K562 (cell line): Measurements from ENCODE around the gene CHMP1A. TPM values are rescaled to one million over a fixed set of nuclear protein-coding genes. Genes with fewer than 3 reads are reported as not detected.
A peak's percentile ranks its signal among the peaks of the same experiment; 100 is the strongest.

Experiments used
- ATAC-seq: fragments of 200-7000 bp; cut with Tn5 transposase; 3 replicates; pipeline ENCODE4 v1.9.1; 2020; ENCODE audit warnings: moderate library complexity
- BruUV-seq: library from RNA; stranded (reverse); fragments of 400-500 nt; replicated peaks from 2 replicates; lab custom pipeline; 2021; lab: Mats Ljungman, UMichigan
- CTCF ChIA-PET: fragments of 300-600 bp; formaldehyde crosslinking; extraction: SDS; loops from one replicate; lab custom pipeline; 2021; ENCODE audit warnings: low intra/inter-chr PET ratio; lab: Yijun Ruan, JAX
- POLR2A ChIA-PET: fragments of 300-600, 350-650 bp; sonication (Branson Sonifier 250); formaldehyde crosslinking; extraction: SDS; loops from one replicate; lab custom pipeline; 2021; ENCODE audit warnings: antibody characterized with exemption, inconsistent platforms; lab: Yijun Ruan, JAX
- DNase-seq, 4 experiments: peaks; one replicate each; pipeline versions ENCODE4 v3.0.0 to v3.0.0-alpha.2; 2011 to 2018; ENCODE audit warnings: low spot score in 3 of 4, mixed read lengths in 3 of 4; ENCODE audit errors: extremely low read depth in 1 of 4
- FAIRE-seq: peaks from 2 replicates; lab custom pipeline; 2011; peaks lifted over from hg19 to GRCh38; lab: Jason Lieb, UNC
- H2AFZ ChIP-seq: 2 replicates; pipeline ENCODE4 v1.6.0; 2011; ENCODE audit warnings: low read depth, low read length, control low read depth, inconsistent platforms
- H3K27ac ChIP-seq: fragments of 200-600 bp; 3 replicates; pipeline ENCODE4 v1.8.0; 2011; ENCODE audit warnings: low read depth, mild to moderate bottlenecking, control low read depth, inconsistent platforms, low read length, moderate library complexity, mixed read lengths; ENCODE audit errors: extremely low read depth
- H3K27me3 ChIP-seq, 2 experiments: fragments of 300-600 bp in 1 of 2; 2 replicates in 1 of 2; 3 replicates in 1 of 2; pipeline versions ENCODE4 v1.6.0 to v1.8.0; 2011; ENCODE audit warnings: inconsistent platforms in 2 of 2, low read length in 2 of 2, mild to moderate bottlenecking in 1 of 2, mixed read lengths in 1 of 2, moderate library complexity in 1 of 2; ENCODE audit not compliant: control insufficient read depth in 2 of 2, insufficient read depth in 2 of 2
- H3K36me3 ChIP-seq: fragments of 300-600 bp; 3 replicates; pipeline ENCODE4 v1.8.0; 2011; ENCODE audit warnings: mild to moderate bottlenecking, low read length, inconsistent platforms; ENCODE audit not compliant: control insufficient read depth, insufficient read depth
- H3K4me1 ChIP-seq, 2 experiments: fragments of 200-600 bp in 1 of 2; replicated peaks in 1 of 2; 2 replicates in 1 of 2; 3 replicates in 1 of 2; pipeline versions ENCODE4 v1.5.1 to v1.8.0; 2011; ENCODE audit warnings: inconsistent platforms in 2 of 2, low read length in 2 of 2, mild to moderate bottlenecking in 1 of 2, mixed read lengths in 1 of 2, moderate library complexity in 1 of 2; ENCODE audit not compliant: control insufficient read depth in 2 of 2, insufficient read depth in 2 of 2
- H3K4me2 ChIP-seq: 2 replicates; pipeline ENCODE4 v1.6.1; 2011; ENCODE audit warnings: low read length, control low read depth, inconsistent platforms, mixed read lengths; ENCODE audit not compliant: insufficient read depth
- H3K4me3 ChIP-seq: fragments of 200-600 bp; sonication (generic), shearing (Covaris generic); 2 replicates; pipeline ENCODE4 v1.5.1; 2016; ENCODE audit warnings: control low read depth, inconsistent platforms
- H3K79me2 ChIP-seq: fragments of 200-600 bp; 3 replicates; pipeline ENCODE4 v1.8.0; 2011; ENCODE audit warnings: low read length, inconsistent platforms; ENCODE audit not compliant: control insufficient read depth, insufficient read depth
- H3K9ac ChIP-seq, 2 experiments: 2 replicates each; pipeline versions ENCODE4 v1.6.0 to v1.6.1; 2011; ENCODE audit warnings: low read depth in 2 of 2, low read length in 2 of 2, control low read depth in 1 of 2, inconsistent platforms in 1 of 2, mild to moderate bottlenecking in 1 of 2, mixed read lengths in 1 of 2; ENCODE audit not compliant: insufficient read depth in 1 of 2
- H3K9me1 ChIP-seq: one replicate; pipeline ENCODE4 v1.6.0; 2011; ENCODE audit warnings: inconsistent platforms, mild to moderate bottlenecking, low read length, moderate library complexity; ENCODE audit not compliant: control insufficient read depth, insufficient read depth
- H3K9me3 ChIP-seq: replicated peaks from 2 replicates; pipeline ENCODE4 v1.5.1; 2011; ENCODE audit warnings: low read depth, low read length, inconsistent platforms; ENCODE audit not compliant: control insufficient read depth, insufficient read depth
- H4K20me1 ChIP-seq: replicated peaks from 2 replicates; pipeline ENCODE4 v1.6.1; 2011; ENCODE audit warnings: low read length, inconsistent platforms, mixed read lengths; ENCODE audit not compliant: control insufficient read depth, insufficient read depth
- ARID1B ChIP-seq: fragments of 450-650 bp; IDR thresholded peaks from 2 replicates; pipeline ENCODE4 v1.6.1; 2016; ENCODE audit warnings: antibody characterized with exemption, mild to moderate bottlenecking, inconsistent platforms
- CBFA2T3 ChIP-seq: fragments of 450-650 bp; IDR thresholded peaks from 2 replicates; pipeline ENCODE4 v1.6.1; 2017
- CBX2 ChIP-seq: fragments of 200-600 bp; sonication (generic); IDR thresholded peaks from one replicate; pipeline ENCODE4 v1.6.1; 2012; ENCODE audit warnings: mild to moderate bottlenecking, low read length, inconsistent platforms; ENCODE audit not compliant: insufficient read depth, poor library complexity, severe bottlenecking
- ELF2 ChIP-seq: fragments of 250-450 bp; sonication (Bioruptor Pico); IDR thresholded peaks from 2 replicates; pipeline ENCODE4 v1.5.0; 2021; ENCODE audit warnings: mild to moderate bottlenecking
- FOXA3 ChIP-seq, 2 experiments: fragments of 450-650 bp in 1 of 2; sonication (generic) in 1 of 2; formaldehyde crosslinking; IDR thresholded peaks in 1 of 2; conservative IDR thresholded peaks in 1 of 2; 2 replicates each; pipeline versions ENCODE4 v1.4.0 to v1.8.0; 2020 to 2022; ENCODE audit warnings: mild to moderate bottlenecking in 2 of 2, missing genetic modification reagents in 1 of 2
- GATA2 ChIP-seq: sonication (generic); formaldehyde crosslinking; IDR thresholded peaks from 2 replicates; pipeline ENCODE4 v1.4.0; 2020; ENCODE audit warnings: mild to moderate bottlenecking, missing genetic modification reagents
- HDAC2 ChIP-seq: fragments of 450-650 bp; IDR thresholded peaks from 2 replicates; pipeline ENCODE4 v1.6.1; 2016; ENCODE audit warnings: mild to moderate bottlenecking
- LEF1 ChIP-seq: fragments of 450-650 bp; IDR thresholded peaks from 2 replicates; pipeline ENCODE4 v1.6.1; 2016; ENCODE audit warnings: mild to moderate bottlenecking
- MCM7 ChIP-seq, 2 experiments: fragments of 450-650 bp; IDR thresholded peaks; 2 replicates each; pipeline ENCODE4 v1.6.1; 2016 to 2018
- NR2C1 ChIP-seq, 2 experiments: fragments of 450-650 bp; IDR thresholded peaks; 2 replicates each; pipeline ENCODE4 v1.6.1; 2017; ENCODE audit warnings: mild to moderate bottlenecking in 2 of 2, antibody characterized with exemption in 1 of 2, inconsistent platforms in 1 of 2, missing compliant biosample characterization in 1 of 2, missing genetic modification characterization in 1 of 2
- PTTG1 ChIP-seq: fragments of 450-650 bp; IDR thresholded peaks from 2 replicates; pipeline ENCODE4 v1.6.1; 2016; ENCODE audit warnings: low read depth, mild to moderate bottlenecking, missing genetic modification characterization, missing compliant biosample characterization
- RBFOX2 ChIP-seq: fragments of 200-400 bp; formaldehyde crosslinking; IDR thresholded peaks from 2 replicates; pipeline ENCODE4 v1.6.1; 2017; ENCODE audit warnings: low read depth, mild to moderate bottlenecking, low read length, moderate library complexity
- TAL1 ChIP-seq: fragments of 450-650 bp; IDR thresholded peaks from 2 replicates; pipeline ENCODE4 v1.6.1; 2016; ENCODE audit warnings: mild to moderate bottlenecking
- TARDBP ChIP-seq: fragments of 450-650 bp; IDR thresholded peaks from 2 replicates; pipeline ENCODE4 v1.6.1; 2016
- TCF3 ChIP-seq: sonication (generic); formaldehyde crosslinking; IDR thresholded peaks from 2 replicates; pipeline ENCODE4 v1.4.0; 2020; ENCODE audit warnings: mild to moderate bottlenecking, missing genetic modification reagents
- TEAD1 ChIP-seq, 2 experiments: fragments of 450-650 bp in 1 of 2; sonication (generic) in 1 of 2; formaldehyde crosslinking; IDR thresholded peaks; 2 replicates each; pipeline versions ENCODE4 v1.4.0 to v1.8.0; 2020 to 2022; ENCODE audit warnings: mild to moderate bottlenecking in 2 of 2, missing genetic modification reagents in 1 of 2
- THRB ChIP-seq: fragments of 450-650 bp; formaldehyde crosslinking; conservative IDR thresholded peaks from 2 replicates; pipeline ENCODE4 v1.4.0; 2022; ENCODE audit warnings: mild to moderate bottlenecking, missing genetic modification characterization
- TOE1 ChIP-seq, 2 experiments: fragments of 450-650 bp in 1 of 2; sonication (generic) in 1 of 2; formaldehyde crosslinking in 1 of 2; IDR thresholded peaks; 2 replicates each; pipeline versions ENCODE4 v1.7.1 to v1.8.0; 2016 to 2022; ENCODE audit warnings: borderline replicate concordance in 2 of 2, mild to moderate bottlenecking in 2 of 2, antibody characterized with exemption in 1 of 2, inconsistent platforms in 1 of 2, low read depth in 1 of 2, missing genetic modification reagents in 1 of 2, moderate library complexity in 1 of 2
- YY1 ChIP-seq, 3 experiments: IDR thresholded peaks; 2 replicates each; pipeline ENCODE4 v1.6.1; 2011; ENCODE audit warnings: low read length in 2 of 3, mild to moderate bottlenecking in 2 of 3, moderate library complexity in 2 of 3, borderline replicate concordance in 1 of 3, control low read depth in 1 of 3, low read depth in 1 of 3; ENCODE audit not compliant: insufficient read depth in 3 of 3, insufficient replicate concordance in 2 of 3, control insufficient read depth in 1 of 3, insufficient read length in 1 of 3; ENCODE audit errors: extremely low read depth in 1 of 3
- ZFX ChIP-seq: sonication (generic); formaldehyde crosslinking; IDR thresholded peaks from 2 replicates; pipeline ENCODE4 v1.8.0; 2022; ENCODE audit warnings: mild to moderate bottlenecking, missing genetic modification reagents, moderate library complexity
- ZNF24 ChIP-seq: fragments of 450-650 bp; IDR thresholded peaks from 2 replicates; pipeline ENCODE4 v1.6.1; 2016
- WGBS: fragments of 100-300 bp; shearing (Covaris generic); methylation state at CpG from one replicate; pipeline ENCODE4 v1.1.6; 2016; ENCODE audit warnings: low coverage, mixed read lengths; ENCODE audit not compliant: insufficient coverage; ENCODE audit errors: missing lambda C conversion rate; 5-methylcytosine and 5-hydroxymethylcytosine counted together
- in situ Hi-C: fragments of 300-500 bp; cut with MboI; formaldehyde crosslinking; loops from 4 replicates; pipeline ENCODE4 v1.15.0; 2018; ENCODE audit warnings: inconsistent platforms, mixed read lengths
- intact Hi-C: fragments of 100-400 bp; cut with micrococcal nuclease; formaldehyde crosslinking; loops from 2 replicates; pipeline ENCODE4 v1.14.2; 2022
- polyA plus RNA-seq, 8 experiments: library from polyadenylated mRNA; depleted of rRNA in 4 of 8; stranded (reverse) in 5 of 8; unstranded in 3 of 8; fragments of >200 nt; fragmentation: Nextera tagmentation in 2 of 8; fragmentation: Illumina TruSeq in 1 of 8; extraction: Ambion mirVana in 2 of 8; extraction: Trizol in 1 of 8; gene quantifications; 2 replicates each; pipeline versions ENCODE4 v1.2.1 to v1.2.3, GENCODE V29; 2011 to 2014; ENCODE audit warnings: inconsistent platforms in 1 of 8, missing spikeins in 1 of 8
- total RNA-seq, 7 experiments: library from RNA; depleted of rRNA in 6 of 7; stranded (reverse); fragments of >200 nt in 6 of 7; fragmentation: Illumina TruSeq in 2 of 7; extraction: Trizol in 2 of 7; gene quantifications; 2 replicates each; pipeline versions ENCODE4 v1.2.1 to v1.2.3, GENCODE V29; 2011 to 2021; ENCODE audit warnings: low replicate concordance in 1 of 7
- TF ChIP-seq, protein P1 (sequence below): fragments of 450-650 bp; IDR thresholded peaks from 2 replicates; pipeline ENCODE4 v1.6.1; 2016

The CHMP1A gene
- total and polyA plus RNA-seq, 9 of the 15 experiments (the other 6 are each of a cell fraction or from before 2014, with no cell fraction given) = 0.83 to 79.9 (median 45.2) TPM

- CTCF ChIA-PET = no interaction called here
- no peak for TF ChIP-seq ZNF24
- TF ChIP-seq TOE1 (IDR thresholded peaks at IDR 0.05; ENCODE audit: borderline replicate concordance) = no peak
- no peak for TF ChIP-seq TOE1 (CRISPR knock-in tag; IDR thresholded peaks at IDR 0.05; ENCODE audit: borderline replicate concordance, low read depth)
- TF ChIP-seq ARID1B = peak; percentile 62
- no peak for TF ChIP-seq THRB (CRISPR knock-in tag)
- peak; percentile 83 for TF ChIP-seq TCF3 (CRISPR knock-in tag)
- no peak for TF ChIP-seq TARDBP
- TF ChIP-seq ELF2 (CRISPR knock-in tag) = no peak
- TF ChIP-seq TEAD1 (CRISPR knock-in tag; IDR thresholded peaks at IDR 0.05) = peak in 1 of 2 experiments; percentile 60; a peak in 1 of 4 replicates
- TF ChIP-seq GATA2 (CRISPR knock-in tag) = peak; percentile 43; the same call in 1 of the 2 replicates
- peak; percentile 56 for TF ChIP-seq TAL1
- peak in 1 of 2 experiments; percentile 47; a peak in 1 of 4 replicates for TF ChIP-seq FOXA3 (CRISPR knock-in tag; conservative IDR thresholded peaks at IDR 0.05 in 1 of 2, IDR thresholded peaks at IDR 0.05 in 1 of 2)
- TF ChIP-seq YY1 (IDR thresholded peaks at IDR 0.05; ENCODE audit: borderline replicate concordance in 1 of 3, control insufficient read depth in 1 of 3, extremely low read depth in 1 of 3, insufficient read depth in 3 of 3, insufficient read length in 1 of 3, insufficient replicate concordance in 2 of 3, low read depth in 1 of 3, low read length in 2 of 3) = peak in 1 of 3 experiments; percentile 44
- no peak for TF ChIP-seq RBFOX2
- TF ChIP-seq ZFX (CRISPR knock-in tag) = peak; percentile 73
- no peak for TF ChIP-seq HDAC2
- no peak for TF ChIP-seq NR2C1 (IDR thresholded peaks at IDR 0.05)
- TF ChIP-seq NR2C1 (tag; IDR thresholded peaks at IDR 0.05) = no peak
- no peak for TF ChIP-seq MCM7 (IDR thresholded peaks at IDR 0.05)
- TF ChIP-seq PTTG1 (tag) = no peak
- TF ChIP-seq CBX2 = no peak
- peak; percentile 77 for TF ChIP-seq CBFA2T3
- TF ChIP-seq, protein P1, sequence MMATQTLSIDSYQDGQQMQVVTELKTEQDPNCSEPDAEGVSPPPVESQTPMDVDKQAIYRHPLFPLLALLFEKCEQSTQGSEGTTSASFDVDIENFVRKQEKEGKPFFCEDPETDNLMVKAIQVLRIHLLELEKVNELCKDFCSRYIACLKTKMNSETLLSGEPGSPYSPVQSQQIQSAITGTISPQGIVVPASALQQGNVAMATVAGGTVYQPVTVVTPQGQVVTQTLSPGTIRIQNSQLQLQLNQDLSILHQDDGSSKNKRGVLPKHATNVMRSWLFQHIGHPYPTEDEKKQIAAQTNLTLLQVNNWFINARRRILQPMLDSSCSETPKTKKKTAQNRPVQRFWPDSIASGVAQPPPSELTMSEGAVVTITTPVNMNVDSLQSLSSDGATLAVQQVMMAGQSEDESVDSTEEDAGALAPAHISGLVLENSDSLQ = peak; percentile 49
- no peak for TF ChIP-seq LEF1
Observed at GRCh38 chr16:89607453-89607852, 50.1 kb downstream of the CHMP1A start.

More at GRCh38 chr16:89607453-89607852, 50.1 kb downstream of the CHMP1A start:
- peak overlapping the region; percentile 62 for H2AFZ ChIP-seq
- no peaks in the 10 kb centered on the region for H3K27me3 ChIP-seq
- H3K9me3 ChIP-seq = no peaks in the 10 kb centered on the region
- POLR2A ChIA-PET = interaction anchor here (0.9 kb wide), 1 partner anchor 16 kb away, joined by 3 read pairs; no protein-coding TSS in a partner anchor
- peak overlapping the region; percentile 35; the same call in 1 of the 3 replicates for H3K27ac ChIP-seq
- in situ Hi-C loops = no loop called here
- no peaks in the 10 kb centered on the region for H3K79me2 ChIP-seq
- H3K9ac ChIP-seq = peak overlapping the region in 1 of 2 experiments; percentile 14; a peak in 1 of 4 replicates
- no TSS peak for BruUV-seq
- H4K20me1 ChIP-seq = 0 out of 2 replicates have a peak, but pooled peaks cover 5% of the 10 kb centered on the region
- H3K4me2 ChIP-seq = peak overlapping the region; percentile 43; the same call in 1 of the 2 replicates
- peaks cover 19 to 48% of the 10 kb centered on the region in 2 experiments; a peak in 4 of 5 replicates for H3K4me1 ChIP-seq
- H3K4me3 ChIP-seq = no peak overlapping the region
- H3K9me1 ChIP-seq = no peaks in the 10 kb centered on the region
- FAIRE-seq (peak; percentile 84), ATAC-seq (no peak; the same call in 2 of the 3 replicates), DNase-seq (peak in 3 of 4 experiments; percentile 53 to 60 (median 56))
- no peaks in the 10 kb centered on the region for H3K36me3 ChIP-seq
- WGBS = 15% methylated on average over 9 of the region's 9 CpGs
- intact Hi-C loops = no loop called here
